ENCODE measurements around the gene MRFAP1.

GRCh38 chr4:6658209-6658595 lies 17.7 kb downstream of the MRFAP1 start:
- TF ChIP-seq POLR2A (IDR thresholded peaks at IDR 0.05; ENCODE audit: low read length) = no peak
- TF ChIP-seq GATA1 (IDR thresholded peaks at IDR 0.05; ENCODE audit: low read depth, low read length) = no peak

Data from erythroblast (primary cell).